IMR-90 (cell line): Measurements from ENCODE around the gene RHEX. TPM values are rescaled to one million over a fixed set of nuclear protein-coding genes. Genes with fewer than 3 reads are reported as not detected.
"Not testable (repeated sequence)": the region's sequence is repeated elsewhere in the genome, so short reads cannot be mapped to it uniquely, and the experiment has no call there.

ENCODE experiments used
- ATAC-seq: fragments of 200-7000 bp; cut with Tn5 transposase; 2 replicates; pipeline ENCODE4 v1.9.1; 2020; ENCODE audit warnings: low read depth, mild to moderate bottlenecking, moderate library complexity
- Bru-seq: library from RNA; stranded (reverse); fragments of 400-500 nt; gene quantifications from one replicate; lab custom pipeline; 2021; lab: Mats Ljungman, UMichigan
- BruChase-seq, 2 experiments: library from RNA; stranded (reverse); fragments of 400-500 nt; gene quantifications; one replicate each; lab custom pipeline; 2021; lab: Mats Ljungman, UMichigan
- BruUV-seq: library from RNA; stranded (reverse); fragments of 400-500 nt; replicated peaks from 2 replicates; lab custom pipeline; 2021; lab: Mats Ljungman, UMichigan
- CTCF ChIA-PET: fragments of 300-600 bp; formaldehyde crosslinking; extraction: SDS; loops from one replicate; lab custom pipeline; 2021; ENCODE audit warnings: antibody characterized with exemption; lab: Yijun Ruan, JAX
- POLR2A ChIA-PET: fragments of 300-600 bp; sonication (Branson Sonifier 250); formaldehyde crosslinking; loops from one replicate; lab custom pipeline; 2022; ENCODE audit warnings: antibody characterized with exemption; ENCODE audit not compliant: unreplicated experiment; lab: Charles Lee
- DNase-seq: peaks from one replicate; pipeline ENCODE4 v3.0.0; 2013
- H2AFZ ChIP-seq: replicated peaks from 2 replicates; pipeline ENCODE3; 2013; ENCODE audit warnings: low read length, mild to moderate bottlenecking; ENCODE audit not compliant: poor library complexity
- H2AK5ac ChIP-seq: 2 replicates; pipeline ENCODE4 v1.6.1; 2013; ENCODE audit warnings: low read depth, low read length, inconsistent platforms
- H2AK9ac ChIP-seq: replicated peaks from 2 replicates; pipeline ENCODE3; 2013; ENCODE audit warnings: mild to moderate bottlenecking, low read depth, low read length, moderate library complexity; ENCODE audit not compliant: poor library complexity
- H2BK120ac ChIP-seq: 2 replicates; pipeline ENCODE4 v1.6.1; 2013; ENCODE audit warnings: low read depth, low read length, inconsistent platforms
- H2BK15ac ChIP-seq: 3 replicates; pipeline ENCODE4 v1.6.1; 2013; ENCODE audit warnings: low read depth, low read length, inconsistent platforms
- H2BK20ac ChIP-seq: 2 replicates; pipeline ENCODE4 v1.6.1; 2013; ENCODE audit warnings: low read depth, mild to moderate bottlenecking, inconsistent platforms, low read length, moderate library complexity
- H2BK5ac ChIP-seq: 2 replicates; pipeline ENCODE4 v1.6.1; 2013; ENCODE audit warnings: mild to moderate bottlenecking, low read depth, low read length, inconsistent platforms; ENCODE audit not compliant: poor library complexity, severe bottlenecking
- H3K14ac ChIP-seq: replicated peaks from 2 replicates; pipeline ENCODE4 v1.6.1; 2013; ENCODE audit warnings: low read depth, low read length, inconsistent platforms
- H3K18ac ChIP-seq: 2 replicates; pipeline ENCODE4 v1.6.1; 2013; ENCODE audit warnings: low read depth, low read length, control low read depth
- H3K23ac ChIP-seq: 2 replicates; pipeline ENCODE4 v1.6.1; 2013; ENCODE audit warnings: low read depth, low read length, inconsistent platforms
- H3K27ac ChIP-seq: 2 replicates; pipeline ENCODE4 v1.5.1; 2013; ENCODE audit warnings: mild to moderate bottlenecking, control low read depth, low read length; ENCODE audit not compliant: insufficient read depth
- H3K27me3 ChIP-seq: 2 replicates; pipeline ENCODE4 v1.6.1; 2013; ENCODE audit warnings: low read length; ENCODE audit not compliant: control insufficient read depth, insufficient read depth
- H3K36me3 ChIP-seq: 2 replicates; pipeline ENCODE4 v1.6.1; 2013; ENCODE audit warnings: low read length, mixed read lengths; ENCODE audit not compliant: control insufficient read depth, insufficient read depth
- H3K4ac ChIP-seq: 2 replicates; pipeline ENCODE4 v1.6.1; 2013; ENCODE audit warnings: low read depth, low read length, inconsistent platforms
- H3K4me1 ChIP-seq: 2 replicates; pipeline ENCODE4 v1.6.1; 2013; ENCODE audit warnings: low read length, mixed read lengths; ENCODE audit not compliant: control insufficient read depth, insufficient read depth
- H3K4me2 ChIP-seq: 2 replicates; pipeline ENCODE4 v1.6.1; 2013; ENCODE audit warnings: low read depth, mild to moderate bottlenecking, control low read depth, low read length, moderate library complexity
- H3K4me3 ChIP-seq: 2 replicates; pipeline ENCODE4 v1.5.1; 2013; ENCODE audit warnings: low read depth, mild to moderate bottlenecking, control low read depth, low read length, moderate library complexity; ENCODE audit not compliant: insufficient read depth
- H3K56ac ChIP-seq: 2 replicates; pipeline ENCODE4 v1.6.1; 2013; ENCODE audit warnings: low read length, inconsistent platforms; ENCODE audit not compliant: insufficient read depth; ENCODE audit errors: extremely low read depth
- H3K79me1 ChIP-seq, 2 experiments: 2 replicates each; pipeline ENCODE4 v1.6.1; 2013; ENCODE audit warnings: low read length in 2 of 2, inconsistent platforms in 1 of 2, low read depth in 1 of 2
- H3K9ac ChIP-seq: 2 replicates; pipeline ENCODE4 v1.6.1; 2013; ENCODE audit warnings: low read depth, low read length, control low read depth
- H3K9me1 ChIP-seq: 2 replicates; pipeline ENCODE4 v1.6.1; 2013; ENCODE audit warnings: low read length, inconsistent platforms; ENCODE audit not compliant: insufficient read depth
- H3K9me3 ChIP-seq: 2 replicates; pipeline ENCODE4 v1.6.1; 2013; ENCODE audit warnings: low read length; ENCODE audit not compliant: control insufficient read depth, insufficient read depth
- H4K20me1 ChIP-seq: 2 replicates; pipeline ENCODE4 v1.6.1; 2013; ENCODE audit warnings: low read length, inconsistent platforms; ENCODE audit not compliant: insufficient read depth
- H4K5ac ChIP-seq: 2 replicates; pipeline ENCODE4 v1.6.1; 2013; ENCODE audit warnings: mild to moderate bottlenecking, low read depth, low read length, control low read depth
- H4K8ac ChIP-seq, 2 experiments: 2 replicates each; pipeline ENCODE4 v1.6.1; 2013; ENCODE audit warnings: low read depth in 2 of 2, low read length in 2 of 2, control low read depth in 1 of 2, inconsistent platforms in 1 of 2
- H4K91ac ChIP-seq: 2 replicates; pipeline ENCODE4 v1.6.1; 2013; ENCODE audit warnings: low read depth, low read length, inconsistent platforms; ENCODE audit not compliant: insufficient read depth
- WGBS, 2 experiments: methylation state at CpG; one replicate each; pipeline versions ENCODE4 v1.1.5 to v1.1.7; 2013; ENCODE audit warnings: missing lambda C conversion rate in 2 of 2; ENCODE audit not compliant: insufficient read length in 1 of 2; ENCODE audit errors: extremely low coverage in 2 of 2; 5-methylcytosine and 5-hydroxymethylcytosine counted together
- dilution Hi-C: fragments of 300-500 bp; cut with HindIII; formaldehyde crosslinking; loops from one replicate; pipeline ENCODE4 v1.14.3; 2018; ENCODE audit warnings: low sequenced_read_pairs; ENCODE audit not compliant: unreplicated experiment
- in situ Hi-C: fragments of 300-500 bp; cut with MboI; formaldehyde crosslinking; loops from 3 replicates; pipeline ENCODE4 v1.14.3; 2019; ENCODE audit warnings: low sequenced_read_pairs, inconsistent platforms, mixed read lengths
- intact Hi-C: fragments of 100-400 bp; cut with micrococcal nuclease; formaldehyde crosslinking; loops from 2 replicates; pipeline ENCODE4 v1.10.0; 2022
- long read RNA-seq: library from polyadenylated mRNA; unstranded; transcript quantifications from one replicate; pipeline ENCODE4 v2.0.0, GENCODE V29; 2021; ENCODE audit not compliant: unreplicated experiment
- polyA plus RNA-seq, 3 experiments: library from polyadenylated mRNA; depleted of rRNA; stranded (reverse); fragments of >200 nt; gene quantifications; 2 replicates each; pipeline ENCODE4 v1.2.3, GENCODE V29; 2012; ENCODE audit warnings: low replicate concordance in 1 of 3
- total RNA-seq: library from RNA; depleted of rRNA; stranded (reverse); fragments of >200 nt; gene quantifications from 2 replicates; pipeline ENCODE4 v1.2.3, GENCODE V29; 2012; rRNA removed

The RHEX gene
- not detected in 2 replicates for total RNA-seq
- not detected in 2 replicates for polyA plus RNA-seq (2012; rRNA removed)
- polyA plus RNA-seq (2012; cell fraction: cytosol; rRNA removed), result not detected in 2 replicates
- not detected in 2 replicates for polyA plus RNA-seq (2012; cell fraction: nucleus; rRNA removed; ENCODE audit: low replicate concordance)
- not detected for Bru-seq, nascent RNA
- percentile 2 among the genes with signal in this experiment for BruChase-seq, experiment 1, labeled RNA remaining after a 6-hour chase
- BruChase-seq, experiment 2, labeled RNA remaining after a 2-hour chase, result not detected
- long read RNA-seq, result 0 reads

- H4K20me1 ChIP-seq, intact Hi-C loops, H3K36me3 ChIP-seq, H4K8ac ChIP-seq, ATAC-seq, H2AK9ac ChIP-seq, H3K4me3 ChIP-seq, POLR2A ChIA-PET, H3K14ac ChIP-seq, CTCF ChIA-PET, in situ Hi-C loops, H4K91ac ChIP-seq, H3K4me1 ChIP-seq, dilution Hi-C loops, H3K56ac ChIP-seq, H4K5ac ChIP-seq, H2BK15ac ChIP-seq, H3K27ac ChIP-seq, H3K4ac ChIP-seq, H3K9me1 ChIP-seq, BruUV-seq, H2AFZ ChIP-seq, H3K18ac ChIP-seq, H3K4me2 ChIP-seq, H2AK5ac ChIP-seq, H3K9me3 ChIP-seq, DNase-seq, H2BK120ac ChIP-seq, H3K9ac ChIP-seq, H3K79me1 ChIP-seq, H2BK5ac ChIP-seq, H2BK20ac ChIP-seq, H3K23ac ChIP-seq: not testable (repeated sequence)
- H3K27me3 ChIP-seq, result peaks cover 39% of the 10 kb centered on the region
- 82% methylated on average over 15 of the region's 17 CpGs; no CpG with 5 or more reads in 1 of the 2 experiments for WGBS, 2 experiments
These were observed at the start of gene RHEX for GRCh38 chr1:206052919-206053610. TSS of gene RHEX (plus strand) at chr1:206053173. CDS start at chr1:206097829, 44,656 bp downstream.
